Measurements from ENCODE around the gene TRAPPC2. TPM values are rescaled to one million over a fixed set of nuclear protein-coding genes. Genes with fewer than 3 reads are reported as not detected.

TRAPPC2 gene
- total RNA-seq, 1 donor from 2014 or later: 12.4 TPM

DNA sequence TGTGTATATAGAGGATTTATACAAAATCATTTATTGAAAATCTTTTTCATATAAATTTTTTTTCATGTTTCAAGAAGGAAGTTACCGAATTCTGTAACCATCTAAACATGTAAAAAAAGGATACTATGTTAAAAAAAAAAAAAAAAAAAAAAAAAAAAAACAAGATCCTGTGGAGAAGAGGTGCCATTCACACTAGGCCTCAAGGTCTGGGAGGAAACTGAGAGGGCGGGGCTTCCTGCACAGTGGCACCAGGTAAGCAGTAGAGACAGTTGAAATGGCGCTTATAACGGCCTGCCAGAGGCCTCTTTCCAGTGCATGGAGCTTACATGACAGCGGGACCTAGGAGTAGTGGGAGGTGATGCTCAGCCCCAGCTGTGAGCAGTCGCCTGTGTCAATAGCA, 17.5 kb downstream of the TRAPPC2 start:
- no peak for DNase-seq (ENCODE audit: low spot score)
- no peak overlapping the region for H3K27ac Mint-ChIP-seq (ENCODE audit: unreplicated experiment)
- H3K4me1 Mint-ChIP-seq (ENCODE audit: unreplicated experiment): no peaks in the 10 kb centered on the region
- no peaks in the 10 kb centered on the region for H3K36me3 Mint-ChIP-seq (ENCODE audit: low read depth, unreplicated experiment)
- no peaks in the 10 kb centered on the region for H3K27me3 Mint-ChIP-seq (ENCODE audit: unreplicated experiment)
- no peak overlapping the region for H3K4me3 Mint-ChIP-seq (ENCODE audit: unreplicated experiment)
- no peaks in the 10 kb centered on the region for H3K9me3 Mint-ChIP-seq (ENCODE audit: unreplicated experiment)
- TF ChIP-seq, protein P1, sequence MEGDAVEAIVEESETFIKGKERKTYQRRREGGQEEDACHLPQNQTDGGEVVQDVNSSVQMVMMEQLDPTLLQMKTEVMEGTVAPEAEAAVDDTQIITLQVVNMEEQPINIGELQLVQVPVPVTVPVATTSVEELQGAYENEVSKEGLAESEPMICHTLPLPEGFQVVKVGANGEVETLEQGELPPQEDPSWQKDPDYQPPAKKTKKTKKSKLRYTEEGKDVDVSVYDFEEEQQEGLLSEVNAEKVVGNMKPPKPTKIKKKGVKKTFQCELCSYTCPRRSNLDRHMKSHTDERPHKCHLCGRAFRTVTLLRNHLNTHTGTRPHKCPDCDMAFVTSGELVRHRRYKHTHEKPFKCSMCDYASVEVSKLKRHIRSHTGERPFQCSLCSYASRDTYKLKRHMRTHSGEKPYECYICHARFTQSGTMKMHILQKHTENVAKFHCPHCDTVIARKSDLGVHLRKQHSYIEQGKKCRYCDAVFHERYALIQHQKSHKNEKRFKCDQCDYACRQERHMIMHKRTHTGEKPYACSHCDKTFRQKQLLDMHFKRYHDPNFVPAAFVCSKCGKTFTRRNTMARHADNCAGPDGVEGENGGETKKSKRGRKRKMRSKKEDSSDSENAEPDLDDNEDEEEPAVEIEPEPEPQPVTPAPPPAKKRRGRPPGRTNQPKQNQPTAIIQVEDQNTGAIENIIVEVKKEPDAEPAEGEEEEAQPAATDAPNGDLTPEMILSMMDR (IDR thresholded peaks at IDR 0.05; ENCODE audit: unreplicated experiment): no peak

DNA sequence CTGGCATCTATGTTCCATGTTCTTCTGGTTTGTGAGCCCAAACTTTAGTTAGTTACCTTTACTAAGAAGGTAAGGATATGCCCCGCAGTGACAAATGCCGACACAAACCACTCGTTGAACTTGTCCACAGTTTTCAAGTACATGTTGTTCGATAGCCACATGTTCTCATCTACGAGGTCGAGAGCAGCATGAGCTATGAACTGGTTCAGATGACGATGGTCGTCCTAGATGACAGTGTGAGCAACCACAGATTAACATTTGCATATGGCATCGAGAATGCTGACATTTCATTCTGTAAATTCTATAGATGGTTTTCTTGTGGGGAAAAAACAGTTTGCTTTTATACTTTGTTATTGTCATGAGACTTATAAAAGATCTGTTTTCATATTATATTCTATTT, 18.0 kb downstream of the TRAPPC2 start:
- Mint-ChIP-seq H3K27ac (ENCODE audit: unreplicated experiment) (no peak overlapping the region), H3K27me3 (ENCODE audit: unreplicated experiment) (no peaks in the 10 kb centered on the region), H3K4me3 (ENCODE audit: unreplicated experiment) (no peak overlapping the region), H3K36me3 (ENCODE audit: low read depth, unreplicated experiment) (no peaks in the 10 kb centered on the region), H3K9me3 (ENCODE audit: unreplicated experiment) (no peaks in the 10 kb centered on the region), H3K4me1 (ENCODE audit: unreplicated experiment) (no peaks in the 10 kb centered on the region)
- no peak for DNase-seq (ENCODE audit: low spot score)
- TF ChIP-seq, protein P1 (IDR thresholded peaks at IDR 0.05; ENCODE audit: unreplicated experiment): no peak

DNA sequence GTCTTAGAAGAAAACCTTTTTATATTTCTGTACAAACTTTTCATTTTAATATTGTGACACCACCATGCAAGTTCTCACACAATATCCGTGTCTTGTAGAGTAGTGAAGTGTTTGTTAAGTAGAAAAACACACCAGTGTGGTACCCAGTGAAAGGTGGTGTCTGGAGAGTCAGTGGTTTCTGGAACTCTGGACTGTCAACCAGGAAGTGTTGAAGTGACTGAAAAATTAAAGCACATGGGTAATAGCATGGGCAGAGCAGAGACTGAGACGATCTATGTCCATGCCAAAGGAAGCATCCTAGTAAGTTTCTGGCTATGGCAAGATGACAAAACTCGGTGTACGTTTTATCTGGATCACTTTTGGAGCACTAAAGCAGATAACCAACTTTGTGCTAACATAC, 23.3 kb downstream of the TRAPPC2 start:
- TF ChIP-seq, protein P1 (IDR thresholded peaks at IDR 0.05; ENCODE audit: unreplicated experiment): no peak
- Mint-ChIP-seq H3K9me3 (ENCODE audit: unreplicated experiment) (no peaks in the 10 kb centered on the region), H3K4me3 (ENCODE audit: unreplicated experiment) (no peak overlapping the region)

DNA sequence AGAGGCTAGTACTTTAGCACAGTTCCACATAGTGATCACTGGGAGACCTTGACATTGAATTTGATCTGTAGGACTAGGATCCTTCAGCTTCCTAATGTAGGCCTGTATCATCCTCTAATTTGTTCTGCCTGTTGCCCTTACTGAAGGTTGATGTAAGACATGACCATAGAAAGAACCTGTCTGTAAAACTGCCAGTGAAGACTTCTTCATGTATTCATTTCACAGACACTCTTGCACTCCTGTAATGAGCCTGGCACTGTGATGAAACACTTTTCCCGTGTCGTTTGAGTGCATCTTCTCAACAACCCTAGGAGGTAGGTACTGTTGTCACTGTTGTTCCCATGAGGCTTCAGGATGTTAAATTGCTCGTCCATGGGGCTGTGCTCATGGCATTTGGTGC, 30.8 kb downstream of the TRAPPC2 start:
- Mint-ChIP-seq H3K27ac (ENCODE audit: unreplicated experiment) (no peak overlapping the region), H3K4me1 (ENCODE audit: unreplicated experiment) (peaks cover 6% of the 10 kb centered on the region), H3K4me3 (ENCODE audit: unreplicated experiment) (no peak overlapping the region), H3K9me3 (ENCODE audit: unreplicated experiment) (no peaks in the 10 kb centered on the region), H3K36me3 (ENCODE audit: low read depth, unreplicated experiment) (no peaks in the 10 kb centered on the region), H3K27me3 (ENCODE audit: unreplicated experiment) (no peaks in the 10 kb centered on the region)
- DNase-seq (ENCODE audit: low spot score): no peak
- TF ChIP-seq, protein P1 (IDR thresholded peaks at IDR 0.05; ENCODE audit: unreplicated experiment): no peak

More for the DNA sequence above, 23.3 kb downstream of the TRAPPC2 start:
- Mint-ChIP-seq H3K36me3 (ENCODE audit: low read depth, unreplicated experiment) (no peaks in the 10 kb centered on the region), H3K27me3 (ENCODE audit: unreplicated experiment) (no peaks in the 10 kb centered on the region), H3K27ac (ENCODE audit: unreplicated experiment) (no peak overlapping the region), H3K4me1 (ENCODE audit: unreplicated experiment) (no peaks in the 10 kb centered on the region)
- DNase-seq (ENCODE audit: low spot score): no peak

DNA sequence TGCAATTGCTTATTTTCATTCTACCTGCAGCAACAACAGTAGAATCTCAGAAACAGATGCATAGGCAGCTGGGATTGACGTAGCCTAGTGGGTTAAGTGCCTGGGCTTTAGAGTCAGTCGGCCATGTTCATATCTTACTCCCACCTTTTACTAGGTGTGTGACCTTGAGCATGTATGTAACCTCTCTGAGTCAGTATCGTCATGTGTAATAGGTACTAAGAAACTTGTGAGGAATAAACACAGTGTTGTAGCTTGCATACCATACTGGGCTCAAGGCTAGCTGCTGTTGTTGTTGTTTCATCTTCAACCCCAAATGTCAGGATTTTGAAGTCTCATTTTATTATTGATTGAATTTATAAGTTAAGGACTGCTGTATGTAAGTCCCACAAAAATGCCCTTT, 31.3 kb downstream of the TRAPPC2 start:
- DNase-seq (ENCODE audit: low spot score): no peak
- Mint-ChIP-seq H3K9me3 (ENCODE audit: unreplicated experiment) (no peaks in the 10 kb centered on the region), H3K27me3 (ENCODE audit: unreplicated experiment) (no peaks in the 10 kb centered on the region), H3K4me3 (ENCODE audit: unreplicated experiment) (no peak overlapping the region), H3K36me3 (ENCODE audit: low read depth, unreplicated experiment) (no peaks in the 10 kb centered on the region), H3K4me1 (ENCODE audit: unreplicated experiment) (peaks cover 6% of the 10 kb centered on the region), H3K27ac (ENCODE audit: unreplicated experiment) (no peak overlapping the region)
- TF ChIP-seq, protein P1 (IDR thresholded peaks at IDR 0.05; ENCODE audit: unreplicated experiment): no peak

Measured in endothelial cell (in vitro differentiated cells).